Activated CD8-positive, alpha-beta memory T cell treated with anti-CD3 and anti-CD28 coated beads, Interleukin-2, amount 50 U/mL, for 24 hours (primary cell): ENCODE measurements around the gene ZNRF3.
"Not testable (repeated sequence)": the region's sequence is repeated elsewhere in the genome, so short reads cannot be mapped to it uniquely, and the experiment has no call there.

Experiments used
- DNase-seq: peaks from one replicate; pipeline ENCODE4 v3.0.0-alpha.2; 2020; ENCODE audit errors: extremely low read depth

Gene ZNRF3

GRCh38 chr22:28882878-28883656 lies at the start of gene ZNRF3:
ZNRF3 (plus strand) TSS chr22:28883572; CDS start chr22:28883767, 195 bp downstream.
- peak; percentile 68 for DNase-seq

GRCh38 chr22:28835630-28836189 lies 47.7 kb upstream of the ZNRF3 start:
- DNase-seq = no peak

- no peak for DNase-seq
Observed at GRCh38 chr22:28837640-28838039, 45.7 kb upstream of the ZNRF3 start.

GRCh38 chr22:28838971-28839370 lies 44.4 kb upstream of the ZNRF3 start:
- DNase-seq = no peak

GRCh38 chr22:28841111-28841510 lies 42.3 kb upstream of the ZNRF3 start:
- DNase-seq = no peak

GRCh38 chr22:28843633-28844032 lies 39.7 kb upstream of the ZNRF3 start:
- no peak for DNase-seq

- DNase-seq = not testable (repeated sequence)
Observed at GRCh38 chr22:28844277-28844676, 39.1 kb upstream of the ZNRF3 start.

GRCh38 chr22:28846994-28847393 lies 36.4 kb upstream of the ZNRF3 start:
- no peak for DNase-seq

GRCh38 chr22:28855355-28856094 lies 27.8 kb upstream of the ZNRF3 start:
- no peak for DNase-seq

- no peak for DNase-seq
Observed at GRCh38 chr22:28856095-28856455, 27.3 kb upstream of the ZNRF3 start.

- no peak for DNase-seq
Observed at GRCh38 chr22:28857288-28857687, 26.1 kb upstream of the ZNRF3 start.

- DNase-seq = no peak
Observed at GRCh38 chr22:28864878-28865596, 18.3 kb upstream of the ZNRF3 start.

GRCh38 chr22:28867191-28867590 lies 16.2 kb upstream of the ZNRF3 start:
- no peak for DNase-seq

GRCh38 chr22:28868389-28868788 lies 15.0 kb upstream of the ZNRF3 start:
- DNase-seq = not testable (repeated sequence)

GRCh38 chr22:28869736-28870135 lies 13.6 kb upstream of the ZNRF3 start:
- DNase-seq = no peak

GRCh38 chr22:28873183-28873963 lies 10.0 kb upstream of the ZNRF3 start:
- no peak for DNase-seq

- DNase-seq = no peak
Observed at GRCh38 chr22:28874061-28874460, 9.3 kb upstream of the ZNRF3 start.

GRCh38 chr22:28874811-28875320 lies 8.5 kb upstream of the ZNRF3 start:
- no peak for DNase-seq

GRCh38 chr22:28882545-28882877 lies 861 bp upstream of the ZNRF3 start:
- DNase-seq = no peak

GRCh38 chr22:28883657-28883916 lies 215 bp downstream of the ZNRF3 start:
- DNase-seq = no peak

GRCh38 chr22:28883917-28884746 lies 760 bp downstream of the ZNRF3 start:
- no peak for DNase-seq
